Thymus (tissue), 11 donors: ENCODE data around the gene DYNLT1. TPM values are rescaled to one million over a fixed set of nuclear protein-coding genes. Genes with fewer than 3 reads are reported as not detected.
"Not testable (repeated sequence)": the region's sequence is repeated elsewhere in the genome, so short reads cannot be mapped to it uniquely, and the experiment has no call there.

ENCODE experiments used
- DNase-seq, 9 donors: peaks; one replicate each; pipeline ENCODE4 v3.0.0-alpha.2; 2013; ENCODE audit warnings: low spot score in 9 of 9, low read depth in 6 of 9, missing footprints in 1 of 9
- H3K27ac ChIP-seq, 2 donors: one replicate each; pipeline ENCODE4 v1.5.1; 2013; ENCODE audit warnings: control low read depth in 1 of 2, low read depth in 1 of 2, low read length in 1 of 2, mild to moderate bottlenecking in 1 of 2, moderate library complexity in 1 of 2
- H3K27me3 ChIP-seq, 2 donors: one replicate each; pipeline ENCODE4 v1.5.1; 2013; ENCODE audit warnings: low read length in 1 of 2; ENCODE audit not compliant: control insufficient read depth in 2 of 2, insufficient read depth in 1 of 2
- H3K36me3 ChIP-seq, 2 donors: one replicate each; pipeline ENCODE4 v1.5.1; 2013; ENCODE audit warnings: low read length in 1 of 2, mild to moderate bottlenecking in 1 of 2, moderate library complexity in 1 of 2; ENCODE audit not compliant: control insufficient read depth in 2 of 2, insufficient read depth in 2 of 2
- H3K4me1 ChIP-seq, 2 donors: one replicate each; pipeline ENCODE4 v1.5.1; 2013; ENCODE audit warnings: low read length in 2 of 2; ENCODE audit not compliant: control insufficient read depth in 2 of 2, insufficient read depth in 2 of 2
- H3K4me3 ChIP-seq, 2 donors: one replicate each; pipeline ENCODE4 v1.5.1; 2013; ENCODE audit warnings: low read length in 2 of 2, control low read depth in 1 of 2, mild to moderate bottlenecking in 1 of 2
- H3K9me3 ChIP-seq, 2 donors: one replicate each; pipeline ENCODE4 v1.5.1; 2013; ENCODE audit warnings: low read length in 1 of 2, mild to moderate bottlenecking in 1 of 2; ENCODE audit not compliant: control insufficient read depth in 2 of 2, insufficient read depth in 1 of 2
- WGBS: extraction: QIAGEN DNeasy Blood & Tissue Kit; methylation state at CpG from one replicate; pipeline ENCODE4 v1.1.7; 2013; 5-methylcytosine and 5-hydroxymethylcytosine counted together
- polyA plus RNA-seq: library from polyadenylated mRNA; stranded (reverse); fragments of 200-250 nt; gene quantifications from one replicate; pipeline ENCODE4 v1.2.3, GENCODE V29; 2013
- total RNA-seq: library from RNA; stranded (reverse); fragments of 120-200 nt; gene quantifications from one replicate; pipeline ENCODE4 v1.2.4, GENCODE V29; 2013
- donor health status: healthy.

The DYNLT1 gene
- total and polyA plus RNA-seq, 2 donors = 46.1 to 248 TPM

GRCh38 chr6:158621694-158622544 is 22.6 kb downstream of the DYNLT1 start:
- DNase-seq = no peak
- 98% methylated on average over 25 of the region's 25 CpGs for WGBS

GRCh38 chr6:158620963-158621693 is 23.4 kb downstream of the DYNLT1 start:
- WGBS = 97% methylated on average over 13 of the region's 13 CpGs
- Histone ChIP-seq H3K4me1 (no peaks in the 10 kb centered on the region), H3K9me3 (peaks cover 0 to 4% of the 10 kb centered on the region in 2 donors), H3K4me3 (no peak overlapping the region), H3K27me3 (no peaks in the 10 kb centered on the region), H3K36me3 (peaks cover 38 to 43% of the 10 kb centered on the region in 2 donors), H3K27ac (no peak overlapping the region)
- no peak for DNase-seq

More at GRCh38 chr6:158621694-158622544, 22.6 kb downstream of the DYNLT1 start:
- H3K9me3 ChIP-seq = peaks cover 0 to 4% of the 10 kb centered on the region in 2 donors
- H3K27me3 ChIP-seq = no peaks in the 10 kb centered on the region
- no peak overlapping the region for H3K27ac ChIP-seq
- H3K36me3 ChIP-seq = peaks cover 44 to 51% of the 10 kb centered on the region in 2 donors
- H3K4me1 ChIP-seq = no peaks in the 10 kb centered on the region
- no peak overlapping the region for H3K4me3 ChIP-seq

GRCh38 chr6:158619922-158620801 is 24.4 kb downstream of the DYNLT1 start:
- DNase-seq = no peak
- Histone ChIP-seq H3K9me3 (peaks cover 0 to 4% of the 10 kb centered on the region in 2 donors), H3K27ac (no peak overlapping the region), H3K4me1 (no peaks in the 10 kb centered on the region), H3K27me3 (no peaks in the 10 kb centered on the region), H3K4me3 (no peak overlapping the region), H3K36me3 (peaks cover 28 to 35% of the 10 kb centered on the region in 2 donors)
- 98% methylated on average over 17 of the region's 17 CpGs for WGBS

- 95% methylated on average over 3 of the region's 3 CpGs for WGBS
- peaks cover 25 to 26% of the 10 kb centered on the region in 2 donors for H3K36me3 ChIP-seq
- not testable (repeated sequence) for H3K27me3 ChIP-seq, H3K4me1 ChIP-seq, H3K27ac ChIP-seq, H3K9me3 ChIP-seq, DNase-seq, H3K4me3 ChIP-seq
Observed at GRCh38 chr6:158618289-158618688, 26.3 kb downstream of the DYNLT1 start.

- H3K27ac ChIP-seq = not testable (repeated sequence)
- H3K36me3 ChIP-seq = peaks cover 24 to 38% of the 10 kb centered on the region in 2 donors
- 97% methylated on average over 3 of the region's 3 CpGs for WGBS
Observed at GRCh38 chr6:158614606-158615005, 29.9 kb downstream of the DYNLT1 start.

GRCh38 chr6:158611541-158612370 is 32.8 kb downstream of the DYNLT1 start:
- no peak for DNase-seq
- H3K36me3 ChIP-seq = peaks cover 48 to 58% of the 10 kb centered on the region in 2 donors

More at GRCh38 chr6:158614606-158615005, 29.9 kb downstream of the DYNLT1 start:
- not testable (repeated sequence) for H3K4me1 ChIP-seq, H3K4me3 ChIP-seq, DNase-seq, H3K9me3 ChIP-seq, H3K27me3 ChIP-seq

GRCh38 chr6:158611039-158611438 is 33.5 kb downstream of the DYNLT1 start:
- no peaks in the 10 kb centered on the region for H3K9me3 ChIP-seq
- no peak for DNase-seq
- no peak overlapping the region for H3K4me3 ChIP-seq
- over 99% methylated on average over 3 of the region's 3 CpGs for WGBS
- no peaks in the 10 kb centered on the region for H3K4me1 ChIP-seq
- no peaks in the 10 kb centered on the region for H3K27me3 ChIP-seq
- no peak overlapping the region for H3K27ac ChIP-seq
- H3K36me3 ChIP-seq = peaks cover 53 to 65% of the 10 kb centered on the region in 2 donors

More at GRCh38 chr6:158611541-158612370, 32.8 kb downstream of the DYNLT1 start:
- Histone ChIP-seq H3K27ac (no peak overlapping the region), H3K4me1 (no peaks in the 10 kb centered on the region), H3K4me3 (no peak overlapping the region), H3K27me3 (no peaks in the 10 kb centered on the region), H3K9me3 (no peaks in the 10 kb centered on the region)
- 96% methylated on average over 14 of the region's 14 CpGs for WGBS

- WGBS = 93% methylated on average over 9 of the region's 9 CpGs
- H3K4me3 ChIP-seq = no peak overlapping the region
- no peaks in the 10 kb centered on the region for H3K4me1 ChIP-seq
- H3K27me3 ChIP-seq = no peaks in the 10 kb centered on the region
- DNase-seq = no peak
- no peaks in the 10 kb centered on the region for H3K9me3 ChIP-seq
- H3K27ac ChIP-seq = peak overlapping the region in 1 of 2 donors; percentile 15
- H3K36me3 ChIP-seq = peaks cover 57 to 71% of the 10 kb centered on the region in 2 donors
Observed at GRCh38 chr6:158610319-158610968, 34.1 kb downstream of the DYNLT1 start.
